Measurements from ENCODE around the gene MACF1. TPM values are rescaled to one million over a fixed set of nuclear protein-coding genes. Genes with fewer than 3 reads are reported as not detected.

MACF1 gene
- total and polyA plus RNA-seq, 2 of the 13 experiments (the other 11 are each of a cell fraction or from before 2014, with no cell fraction given): 36.7 to 65.4 TPM

- TF ChIP-seq ZNF407 (CRISPR knock-in tag; IDR thresholded peaks at IDR 0.05; ENCODE audit: not compliant biosample characterization) (no peak), FOXK2 (IDR thresholded peaks at IDR 0.05) (no peak), ZNF256 (CRISPR knock-in tag; conservative IDR thresholded peaks at IDR 0.05) (no peak), ZNF329 (CRISPR knock-in tag; IDR thresholded peaks at IDR 0.05; ENCODE audit: low read depth) (no peak), ZFYVE20 (CRISPR knock-in tag; IDR thresholded peaks at IDR 0.05; ENCODE audit: borderline replicate concordance, low read depth) (no peak), ZNF143 (CRISPR knock-in tag; IDR thresholded peaks at IDR 0.05) (no peak), ZNF720 (CRISPR knock-in tag; IDR thresholded peaks at IDR 0.05) (no peak), ZBTB44 (CRISPR knock-in tag; IDR thresholded peaks at IDR 0.05) (no peak), ZNF317 (CRISPR knock-in tag; IDR thresholded peaks at IDR 0.05) (no peak), RBM22 (optimal IDR thresholded peaks at IDR 0.05; ENCODE audit: low read length) (no peak), NKX3-1 (CRISPR knock-in tag; IDR thresholded peaks at IDR 0.05) (no peak), PREB (CRISPR knock-in tag; IDR thresholded peaks at IDR 0.05) (no peak), CREB3 (CRISPR knock-in tag; IDR thresholded peaks at IDR 0.05) (no peak), ZBTB25 (CRISPR knock-in tag; IDR thresholded peaks at IDR 0.05) (no peak)
Observed at GRCh38 chr1:39434797-39435395, 230.4 kb downstream of the MACF1 start (continued).

Measured in HepG2 (cell line).